Stimulated activated CD8-positive, alpha-beta memory T cell treated with anti-CD3 and anti-CD28 coated beads, Interleukin-4, amount 100 ng/mL, for 4 hours (primary cell): ENCODE results near the gene RUVBL2.
"Not testable (repeated sequence)": the region's sequence is repeated elsewhere in the genome, so short reads cannot be mapped to it uniquely, and the experiment has no call there.

Experiments
- DNase-seq, 2 donors: peaks; one replicate each; pipeline ENCODE4 v3.0.0-alpha.2; 2020; ENCODE audit warnings: low read depth in 2 of 2, low spot score in 1 of 2

RUVBL2 gene

DNA sequence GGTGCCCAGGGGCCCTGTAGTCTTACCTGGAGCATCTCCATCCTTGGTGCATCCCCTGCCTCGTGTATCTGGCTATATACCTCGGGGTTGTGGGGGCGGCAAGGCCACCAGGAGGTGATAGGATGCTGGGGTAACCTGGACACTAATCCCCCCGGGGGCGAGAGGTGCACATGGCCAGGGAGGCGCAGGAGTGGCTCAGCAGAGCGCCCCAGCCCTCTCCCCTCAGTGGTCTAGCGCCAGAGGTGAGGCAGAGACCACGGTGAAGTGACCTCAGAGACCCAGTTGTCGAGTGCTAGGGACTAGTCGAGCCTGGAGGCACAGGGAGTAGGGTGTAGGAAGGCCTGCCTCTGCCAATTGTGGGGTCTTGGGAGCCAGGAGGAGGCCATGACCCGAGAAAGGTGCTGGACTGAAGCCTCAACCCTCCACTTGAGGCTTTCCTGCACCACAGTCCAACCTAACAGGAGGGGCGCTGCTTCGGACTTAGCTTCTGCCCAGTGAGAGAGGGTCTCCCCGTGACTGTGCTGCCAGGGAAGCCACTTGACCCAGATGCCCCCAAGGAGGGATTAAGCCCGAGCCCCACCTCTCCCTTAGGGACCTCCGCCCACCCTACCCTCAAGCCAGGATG is 23.5 kb downstream of the RUVBL2 start, which contains the start of gene LHB:
TSS of gene LHB (minus strand) at position 51 of the 625 bp plus-strand sequence. CDS start at position 41, 10 bp downstream.
- no peak for DNase-seq

DNA sequence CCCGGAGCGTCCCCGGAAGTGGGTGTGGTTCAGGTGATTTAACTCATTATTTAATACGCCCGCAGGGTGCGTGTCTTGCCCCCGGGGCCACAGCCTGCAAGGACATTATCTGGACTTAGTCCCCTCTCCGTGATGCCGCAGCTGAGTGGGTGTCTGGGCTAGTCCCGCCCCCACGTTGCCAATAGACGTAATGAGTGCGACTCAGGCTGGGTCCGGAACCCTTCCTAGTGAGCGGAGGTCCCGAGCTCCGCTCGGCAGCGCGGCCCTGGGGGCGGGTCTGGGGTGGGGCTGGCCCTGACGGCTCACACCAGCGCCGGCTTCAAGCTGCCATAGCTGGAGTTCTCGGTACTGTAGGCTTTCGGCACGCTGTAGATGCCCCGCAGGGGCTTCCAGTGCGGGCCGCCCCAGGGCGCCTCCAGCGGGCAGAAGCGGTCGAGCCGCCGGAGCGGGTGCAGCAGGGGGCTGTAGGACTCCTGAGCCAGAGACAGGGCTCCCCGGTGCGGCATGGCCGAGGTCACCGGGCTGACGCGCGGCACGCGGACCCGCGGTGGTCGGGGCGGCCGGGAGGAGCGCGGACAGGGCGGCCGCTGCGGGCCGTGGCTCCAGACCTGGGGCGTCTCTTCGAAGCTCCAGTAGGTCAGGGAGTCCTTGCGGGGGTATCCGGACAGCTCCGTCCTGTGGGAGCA is 24.1 kb downstream of the RUVBL2 start:
- DNase-seq: peak in 1 of 2 donors; percentile 32

DNA sequence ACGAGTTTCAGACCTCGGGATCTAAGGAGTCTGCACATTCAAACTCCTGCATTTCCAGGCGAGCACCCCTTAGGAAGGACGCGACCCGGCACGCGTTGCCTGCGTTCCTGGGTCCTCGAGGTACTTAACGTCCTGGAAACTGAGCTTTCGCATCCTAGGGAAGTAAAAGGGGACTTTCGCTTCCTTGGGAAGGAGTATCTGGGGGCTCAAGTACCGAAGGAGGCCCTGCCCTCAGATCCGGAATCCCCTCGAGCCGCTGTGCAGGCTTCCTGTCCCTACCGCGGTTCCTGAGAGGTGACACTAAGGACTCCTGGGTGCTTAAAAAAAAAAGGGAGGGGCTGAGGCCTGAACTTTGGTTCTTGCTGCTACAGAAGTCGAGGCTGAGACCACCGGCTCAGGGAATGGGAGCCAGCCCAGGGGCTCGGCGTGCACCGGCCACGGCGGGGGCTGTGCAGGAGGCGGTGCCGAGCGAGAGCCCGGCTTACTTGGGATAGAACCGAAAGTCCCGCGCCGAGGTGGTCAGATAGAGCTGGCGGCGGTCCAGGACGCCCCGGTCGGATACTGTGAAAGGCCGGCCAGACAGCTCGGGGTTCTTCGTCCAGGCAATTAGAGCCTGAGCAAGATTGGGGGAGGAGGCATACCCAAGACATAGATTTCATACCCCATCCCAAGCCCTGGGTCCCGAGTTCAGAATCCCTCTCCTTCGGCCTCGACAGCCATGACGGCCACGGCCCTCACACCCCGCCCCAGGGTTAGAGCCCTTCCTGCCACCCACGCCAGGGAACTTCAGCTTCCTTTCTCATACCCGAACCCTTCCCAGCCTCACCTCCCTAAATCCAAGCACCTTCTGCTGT is 24.9 kb downstream of the RUVBL2 start:
- not testable (repeated sequence) for DNase-seq

DNA sequence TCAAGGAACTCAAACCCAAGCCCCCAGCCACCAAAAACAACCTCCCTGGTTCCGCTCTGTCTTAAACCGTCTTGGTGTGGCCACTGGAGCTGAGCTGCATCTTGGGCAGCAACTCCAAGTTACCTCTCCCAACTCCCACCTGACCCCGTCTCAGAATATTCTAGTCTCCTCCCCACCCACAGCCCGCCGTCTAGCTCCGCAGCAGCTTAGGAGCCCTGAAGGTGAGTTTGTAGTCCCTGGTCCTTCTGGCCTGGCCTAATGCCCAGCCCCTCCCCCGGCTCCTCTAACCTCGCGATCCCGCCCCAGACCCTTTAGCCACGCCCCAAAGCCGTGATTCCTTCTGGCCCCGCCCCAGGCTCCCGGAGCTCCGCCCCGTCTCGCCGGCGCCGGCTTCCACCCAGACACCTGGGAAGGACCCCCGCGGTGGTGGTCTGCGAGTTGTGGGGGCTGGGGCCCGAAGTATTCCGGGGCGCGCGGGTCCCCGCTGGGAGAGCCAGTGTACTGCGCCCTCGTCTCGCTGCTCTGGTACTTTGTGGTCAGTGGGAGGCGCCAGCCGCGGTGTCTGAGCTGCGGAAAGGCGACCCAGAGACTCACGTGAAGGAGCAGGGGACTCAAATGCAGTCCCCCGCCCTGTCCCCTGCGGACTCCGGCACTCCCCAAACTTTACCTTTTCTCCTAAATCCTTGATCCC is 25.7 kb downstream of the RUVBL2 start:
- DNase-seq: peak; percentile 27 to 28

DNA sequence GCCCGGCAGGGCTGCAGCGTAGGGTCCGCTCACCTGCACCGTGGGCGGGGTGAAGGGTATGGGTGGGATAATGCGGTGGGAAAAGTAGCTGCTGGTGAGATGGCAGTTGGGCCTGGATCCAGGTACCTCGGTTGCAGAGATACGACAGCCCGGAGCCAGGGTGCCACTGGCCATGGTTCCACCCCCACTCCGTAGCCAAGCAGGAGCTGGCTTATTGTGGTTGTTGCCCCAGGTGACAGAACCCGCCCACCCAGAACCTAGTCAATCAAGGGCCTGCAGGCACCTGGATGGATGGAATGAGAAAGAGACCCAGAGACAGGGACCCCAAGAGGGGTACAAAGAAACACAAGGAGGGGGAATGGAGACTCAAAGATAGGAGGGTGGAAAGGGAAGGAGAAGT is 26.7 kb downstream of the RUVBL2 start:
- DNase-seq: no peak

DNA sequence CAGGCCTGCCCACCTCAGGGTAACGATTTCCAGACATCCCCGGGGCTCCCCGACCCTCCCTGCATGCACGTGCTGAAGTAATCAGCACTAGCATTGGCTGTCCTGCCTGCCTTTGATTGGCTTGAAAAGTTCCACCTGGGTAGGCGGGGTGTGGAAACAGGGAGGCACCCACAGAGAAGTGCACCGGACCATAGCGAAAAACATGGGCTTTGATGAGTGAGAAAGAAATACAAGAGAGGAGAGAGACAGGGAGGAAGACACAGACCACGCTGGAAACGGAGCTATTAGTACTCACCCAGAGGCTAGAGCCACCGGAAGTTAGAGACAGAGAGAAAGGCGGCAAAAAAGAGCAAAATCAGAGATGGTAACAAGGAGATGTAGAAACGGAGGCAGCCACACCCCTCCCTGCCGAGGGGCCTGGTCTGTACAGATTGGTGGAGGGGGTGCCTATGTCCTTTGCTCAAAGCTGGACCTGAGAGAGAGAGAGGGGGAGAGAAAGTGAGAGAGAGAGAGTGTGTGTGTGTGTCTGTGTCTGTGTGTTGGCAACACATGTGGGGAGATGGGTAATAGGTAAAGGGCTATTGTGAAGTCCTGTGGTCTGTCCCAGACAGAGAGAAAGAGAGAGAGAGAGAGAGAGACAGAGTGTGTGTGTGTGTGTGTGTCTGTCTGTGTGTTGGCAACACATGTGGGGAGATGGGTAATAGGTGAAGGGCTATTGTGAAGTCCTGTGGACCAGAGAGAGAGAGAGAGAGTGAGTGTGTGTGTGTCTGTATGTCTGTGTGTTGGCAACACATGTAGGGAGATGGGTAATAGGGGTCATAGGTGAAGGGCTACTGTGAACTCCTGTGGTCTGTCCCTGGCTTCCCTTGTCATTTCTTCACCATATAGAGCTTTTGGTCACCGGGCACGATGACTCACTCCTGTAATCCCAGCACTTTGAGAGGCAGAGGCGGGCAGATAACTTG is 27.5 kb downstream of the RUVBL2 start:
- no peak for DNase-seq

DNA sequence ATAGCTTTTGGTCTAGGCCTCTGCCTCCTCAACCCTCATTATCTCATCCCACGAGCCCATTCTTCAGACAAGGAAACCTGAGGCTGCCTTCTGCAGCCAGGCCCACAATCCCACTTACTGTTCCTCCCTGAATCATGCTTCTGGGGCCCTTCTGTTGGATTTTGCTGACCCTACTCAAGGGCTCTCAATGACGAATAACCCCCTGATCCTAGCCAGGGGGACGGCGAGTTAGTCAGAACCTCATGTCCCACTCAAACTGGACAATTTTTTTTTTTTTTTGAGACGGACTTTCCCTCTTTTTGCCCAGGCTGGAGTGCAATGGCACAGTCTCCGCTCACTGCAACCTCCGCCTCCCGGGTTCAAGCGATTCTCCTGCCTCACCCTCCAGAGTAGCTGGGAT is 28.4 kb downstream of the RUVBL2 start:
- no peak for DNase-seq

DNA sequence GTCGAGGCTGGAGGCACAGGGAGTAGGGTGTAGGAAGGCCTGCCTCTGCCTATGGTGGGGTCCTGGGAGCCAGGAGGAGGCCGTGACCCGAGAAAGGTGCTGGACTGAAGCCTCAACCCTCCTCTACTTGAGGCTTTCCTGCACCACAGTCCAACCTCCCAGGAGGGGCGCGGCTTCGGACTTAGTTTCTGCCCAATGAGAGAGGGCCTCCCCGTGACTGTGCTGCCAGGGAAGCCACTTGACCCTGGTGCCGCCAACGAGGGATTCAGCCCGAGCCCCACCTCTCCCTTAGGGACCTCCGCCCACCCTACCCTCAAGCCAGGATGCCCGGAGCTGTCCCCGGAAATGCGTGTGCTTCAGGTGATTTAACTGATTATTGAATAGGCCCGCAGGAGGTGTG is 30.5 kb downstream of the RUVBL2 start, which contains the start of gene CGB3:
TSS of gene CGB3 (minus strand) at position 101 of the 400 bp plus-strand sequence. CDS start 362 bp downstream, outside the sequence.
- DNase-seq: not testable (repeated sequence)

DNA sequence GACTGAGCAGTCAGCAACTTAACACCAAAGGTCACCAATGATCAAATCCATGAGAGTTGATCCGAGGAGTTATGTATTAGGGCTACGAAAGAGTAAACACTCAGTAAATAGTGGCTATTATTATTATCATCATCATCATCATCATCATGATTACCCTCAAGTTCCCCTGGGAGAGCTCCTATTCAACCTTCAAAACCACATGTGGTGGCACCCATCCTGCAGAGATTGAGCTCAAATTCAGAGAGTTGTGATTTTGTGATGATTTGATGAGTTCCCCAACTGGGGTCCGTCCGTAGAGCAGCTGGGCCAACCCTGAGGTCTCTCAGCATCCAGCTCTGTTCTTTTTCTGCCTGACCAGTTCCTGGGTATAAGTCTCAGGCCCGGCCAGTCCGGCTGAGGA is 31.4 kb downstream of the RUVBL2 start:
- not testable (repeated sequence) for DNase-seq

DNA sequence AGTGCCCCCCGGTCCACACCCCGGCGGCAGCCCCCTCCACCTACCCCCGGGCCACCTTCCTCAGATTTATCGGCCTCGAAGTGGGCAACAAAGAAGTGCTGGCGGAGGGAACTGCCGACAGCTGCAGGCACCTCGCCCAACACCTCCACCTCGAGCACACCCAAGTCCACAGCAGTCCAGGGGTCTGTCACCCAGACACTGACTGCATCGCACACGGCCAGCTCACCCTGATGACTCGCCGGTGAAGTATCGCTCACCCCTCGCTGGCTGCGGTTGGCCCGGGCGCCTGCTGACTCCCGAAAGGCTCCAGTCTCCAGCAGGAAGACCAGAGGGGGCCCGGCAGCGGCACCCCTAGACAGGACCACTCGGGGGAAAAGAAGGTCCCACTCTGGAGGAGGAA is 31.9 kb downstream of the RUVBL2 start:
- not testable (repeated sequence) for DNase-seq

DNA sequence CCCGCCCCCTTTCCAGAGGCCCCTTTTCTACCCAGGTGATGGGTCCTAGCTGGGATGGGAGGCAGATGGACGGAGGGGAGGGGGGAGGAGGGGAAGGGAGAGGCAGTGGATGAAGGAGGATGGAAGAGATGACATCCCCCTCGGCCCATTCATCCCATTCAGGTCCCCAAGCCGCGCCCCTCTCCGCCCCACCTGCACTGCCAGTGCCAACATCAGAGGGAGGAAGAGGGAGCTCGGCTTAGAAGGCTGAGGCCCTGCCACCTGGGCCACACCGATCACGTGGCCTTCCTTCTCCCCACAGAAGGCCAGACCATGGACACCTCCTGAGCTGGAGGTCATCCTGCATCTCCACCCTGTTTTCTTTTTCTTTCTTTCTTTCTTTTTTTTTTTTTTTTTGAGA is 35.0 kb downstream of the RUVBL2 start:
- not testable (repeated sequence) for DNase-seq

DNA sequence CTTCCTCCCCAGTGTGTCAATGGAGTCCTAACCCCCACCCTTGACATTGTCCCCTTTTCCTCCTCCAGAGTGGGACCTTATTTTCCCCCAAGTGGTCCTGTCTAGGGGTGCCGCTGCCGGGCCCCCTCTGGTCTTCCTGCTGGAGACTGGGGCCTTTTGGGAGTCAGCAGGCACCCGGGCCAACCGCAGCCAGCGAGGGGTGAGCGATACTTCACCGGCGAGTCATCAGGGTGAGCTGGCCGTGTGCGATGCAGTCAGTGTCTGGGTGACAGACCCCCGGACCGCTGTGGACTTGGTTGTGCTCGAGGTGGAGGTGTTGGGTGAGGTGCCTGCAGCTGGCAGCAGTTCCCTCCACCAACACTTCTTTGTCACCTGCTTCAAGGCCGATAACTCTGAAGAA is 36.1 kb downstream of the RUVBL2 start:
- DNase-seq: not testable (repeated sequence)

DNA sequence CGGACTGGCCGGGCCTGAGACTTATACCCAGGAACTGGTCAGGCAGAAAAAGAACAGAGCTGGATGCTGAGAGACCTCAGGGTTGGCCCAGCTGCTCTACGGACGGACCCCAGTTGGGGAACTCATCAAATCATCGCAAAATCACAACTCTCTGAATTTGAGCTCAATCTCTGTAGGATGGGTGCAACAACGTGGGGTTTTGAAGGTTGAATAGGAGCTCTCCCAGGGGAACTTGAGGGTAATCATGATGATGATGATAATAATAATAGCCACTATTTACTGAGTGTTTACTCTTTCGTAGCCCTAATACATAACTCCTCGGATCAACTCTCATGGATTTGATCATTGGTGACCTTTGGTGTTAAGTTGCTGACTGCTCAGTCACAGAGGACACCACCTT is 36.6 kb downstream of the RUVBL2 start:
- DNase-seq: not testable (repeated sequence)

DNA sequence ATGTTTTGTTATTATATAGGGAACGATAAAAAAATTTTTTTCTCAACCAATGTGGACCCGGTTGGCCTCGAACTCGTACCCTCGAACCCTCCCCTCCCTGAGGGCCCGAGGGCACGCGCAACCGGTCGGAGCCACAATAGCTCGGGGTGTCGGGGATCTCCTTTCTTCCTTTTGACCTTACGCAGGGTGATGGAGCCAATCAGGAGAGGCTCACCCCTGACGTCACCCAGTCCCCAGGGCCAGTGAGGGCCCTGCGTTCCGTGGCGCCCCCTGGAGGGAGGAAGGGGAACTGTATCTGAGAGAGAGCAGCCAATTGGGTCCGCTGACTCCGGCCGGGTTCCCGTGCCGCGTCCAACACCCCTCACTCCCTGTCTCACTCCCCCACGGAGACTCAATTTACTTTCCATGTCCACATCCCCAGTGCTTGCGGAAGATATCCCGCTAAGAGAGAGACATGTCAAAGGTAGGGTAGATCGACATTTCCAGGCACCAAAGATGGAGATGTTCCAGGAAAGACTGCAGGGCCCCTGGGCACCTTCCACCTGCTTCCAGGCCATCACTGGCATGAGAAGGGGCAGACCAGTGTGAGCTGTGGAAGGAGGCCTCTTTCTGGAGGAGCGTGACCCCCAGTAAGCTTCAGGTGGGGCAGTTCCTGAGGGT is 38.1 kb downstream of the RUVBL2 start, which contains the start of gene CGB2:
TSS of gene CGB2 (plus strand) at position 249 of the 660 bp plus-strand sequence. CDS start at position 455, 206 bp downstream.
- DNase-seq: peak in 1 of 2 donors; percentile 30

DNA sequence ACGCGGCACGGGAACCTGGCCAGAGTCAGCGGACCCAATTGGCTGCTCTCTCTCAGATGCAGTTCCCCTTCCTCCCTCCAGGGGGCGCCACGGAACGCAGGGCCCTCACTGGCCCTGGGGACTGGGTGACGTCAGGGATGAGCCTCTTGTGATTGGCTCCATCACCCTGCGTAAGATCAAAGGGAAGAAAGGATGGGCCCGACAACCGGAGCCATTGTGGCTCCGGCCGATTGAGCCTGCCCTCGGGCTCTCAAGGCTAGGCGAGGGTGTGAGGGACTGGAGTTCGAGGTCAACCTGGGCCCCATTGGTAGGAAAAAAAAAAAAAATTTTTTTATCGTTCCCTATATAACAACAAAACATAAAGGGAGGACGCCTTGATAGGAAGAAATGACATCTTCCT is 43.1 kb downstream of the RUVBL2 start, which contains the start of gene CGB1:
TSS of gene CGB1 (minus strand) at position 81 of the 400 bp plus-strand sequence. CDS start 184 bp downstream, outside the sequence.
- DNase-seq: not testable (repeated sequence)

DNA sequence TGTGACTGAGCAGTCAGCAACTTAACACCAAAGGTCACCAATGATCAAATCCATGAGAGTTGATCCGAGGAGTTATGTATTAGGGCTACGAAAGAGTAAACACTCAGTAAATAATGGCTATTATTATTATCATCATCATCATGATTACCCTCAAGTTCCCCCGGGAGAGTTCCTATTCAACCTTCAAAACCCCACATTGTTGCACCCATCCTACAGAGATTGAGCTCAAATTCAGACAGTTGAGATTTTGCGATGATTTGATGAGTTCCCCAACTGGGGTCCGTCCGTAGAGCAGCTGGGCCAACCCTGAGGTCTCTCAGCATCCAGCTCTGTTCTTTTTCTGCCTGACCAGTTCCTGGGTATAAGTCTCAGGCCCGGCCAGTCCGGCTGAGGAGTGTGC is 44.4 kb downstream of the RUVBL2 start:
- DNase-seq: not testable (repeated sequence)

DNA sequence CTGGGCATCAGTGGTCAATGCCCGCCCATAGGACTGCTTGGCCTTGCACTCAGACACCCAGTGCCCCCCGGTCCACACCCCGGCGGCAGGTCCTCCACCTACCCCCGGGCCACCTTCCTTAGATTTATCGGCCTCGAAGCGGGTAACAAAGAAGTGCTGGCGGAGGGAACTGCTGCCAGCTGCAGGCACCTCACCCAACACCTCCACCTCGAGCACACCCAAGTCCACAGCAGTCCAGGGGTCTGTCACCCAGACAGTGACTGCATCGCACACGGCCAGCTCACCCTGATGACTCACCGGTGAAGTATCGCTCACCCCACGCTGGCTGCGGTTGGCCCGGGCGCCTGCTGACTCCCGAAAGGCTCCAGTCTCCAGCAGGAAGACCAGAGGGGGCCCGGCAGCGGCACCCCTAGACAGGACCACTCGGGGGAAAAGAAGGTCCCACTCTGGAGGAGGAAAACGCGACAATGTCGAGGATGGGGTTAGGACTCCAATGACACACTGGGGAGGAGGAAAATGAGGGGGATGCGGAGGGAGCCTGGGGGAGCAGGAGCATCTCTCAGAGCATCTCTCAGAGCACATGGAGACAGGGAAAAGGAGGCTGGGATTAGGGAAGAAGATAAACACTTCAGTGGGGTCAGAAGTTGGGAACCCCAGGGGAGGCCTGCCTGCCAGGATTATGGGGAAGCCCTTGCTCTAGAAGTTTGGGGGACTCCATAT is 45.0 kb downstream of the RUVBL2 start:
- not testable (repeated sequence) for DNase-seq

DNA sequence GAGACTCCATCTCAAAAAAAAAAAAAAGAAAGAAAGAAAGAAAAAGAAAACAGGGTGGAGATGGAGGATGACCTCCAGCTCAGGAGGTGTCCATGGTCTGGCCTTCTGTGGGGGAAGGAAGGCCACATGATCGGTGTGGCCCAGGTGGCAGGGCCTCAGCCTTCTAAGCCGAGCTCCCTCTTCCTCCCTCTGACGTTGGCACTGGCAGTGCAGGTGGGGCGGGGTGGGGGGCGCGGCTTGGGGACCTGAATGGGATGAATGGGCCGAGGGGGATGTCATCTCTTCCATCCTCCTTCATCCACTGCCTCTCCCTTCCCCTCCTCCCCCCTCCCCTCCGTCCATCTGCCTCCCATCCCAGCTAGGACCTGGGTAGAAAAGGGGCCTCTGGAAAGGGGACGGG is 46.0 kb downstream of the RUVBL2 start:
- not testable (repeated sequence) for DNase-seq
